ENCODE data around the gene PDE11A.

- TF ChIP-seq PPARA (CRISPR knock-in tag; IDR thresholded peaks at IDR 0.05; ENCODE audit: borderline replicate concordance): no peak
- TF ChIP-seq, protein P1, sequence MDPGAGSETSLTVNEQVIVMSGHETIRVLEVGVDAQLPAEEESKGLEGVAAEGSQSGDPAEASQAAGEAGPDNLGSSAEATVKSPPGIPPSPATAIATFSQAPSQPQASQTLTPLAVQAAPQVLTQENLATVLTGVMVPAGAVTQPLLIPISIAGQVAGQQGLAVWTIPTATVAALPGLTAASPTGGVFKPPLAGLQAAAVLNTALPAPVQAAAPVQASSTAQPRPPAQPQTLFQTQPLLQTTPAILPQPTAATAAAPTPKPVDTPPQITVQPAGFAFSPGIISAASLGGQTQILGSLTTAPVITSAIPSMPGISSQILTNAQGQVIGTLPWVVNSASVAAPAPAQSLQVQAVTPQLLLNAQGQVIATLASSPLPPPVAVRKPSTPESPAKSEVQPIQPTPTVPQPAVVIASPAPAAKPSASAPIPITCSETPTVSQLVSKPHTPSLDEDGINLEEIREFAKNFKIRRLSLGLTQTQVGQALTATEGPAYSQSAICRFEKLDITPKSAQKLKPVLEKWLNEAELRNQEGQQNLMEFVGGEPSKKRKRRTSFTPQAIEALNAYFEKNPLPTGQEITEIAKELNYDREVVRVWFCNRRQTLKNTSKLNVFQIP (CRISPR knock-in tag; IDR thresholded peaks at IDR 0.05; ENCODE audit: borderline replicate concordance, low read depth): no peak
- no peak for TF ChIP-seq ZFP3 (CRISPR knock-in tag; IDR thresholded peaks at IDR 0.05)
- no peak for TF ChIP-seq GLIS3 (CRISPR knock-in tag; IDR thresholded peaks at IDR 0.05)
- no peak for TF ChIP-seq ESRRG (CRISPR knock-in tag; IDR thresholded peaks at IDR 0.05)
- no peak for TF ChIP-seq TCF4 (CRISPR knock-in tag; IDR thresholded peaks at IDR 0.05; ENCODE audit: borderline replicate concordance)
- TF ChIP-seq, protein P2, sequence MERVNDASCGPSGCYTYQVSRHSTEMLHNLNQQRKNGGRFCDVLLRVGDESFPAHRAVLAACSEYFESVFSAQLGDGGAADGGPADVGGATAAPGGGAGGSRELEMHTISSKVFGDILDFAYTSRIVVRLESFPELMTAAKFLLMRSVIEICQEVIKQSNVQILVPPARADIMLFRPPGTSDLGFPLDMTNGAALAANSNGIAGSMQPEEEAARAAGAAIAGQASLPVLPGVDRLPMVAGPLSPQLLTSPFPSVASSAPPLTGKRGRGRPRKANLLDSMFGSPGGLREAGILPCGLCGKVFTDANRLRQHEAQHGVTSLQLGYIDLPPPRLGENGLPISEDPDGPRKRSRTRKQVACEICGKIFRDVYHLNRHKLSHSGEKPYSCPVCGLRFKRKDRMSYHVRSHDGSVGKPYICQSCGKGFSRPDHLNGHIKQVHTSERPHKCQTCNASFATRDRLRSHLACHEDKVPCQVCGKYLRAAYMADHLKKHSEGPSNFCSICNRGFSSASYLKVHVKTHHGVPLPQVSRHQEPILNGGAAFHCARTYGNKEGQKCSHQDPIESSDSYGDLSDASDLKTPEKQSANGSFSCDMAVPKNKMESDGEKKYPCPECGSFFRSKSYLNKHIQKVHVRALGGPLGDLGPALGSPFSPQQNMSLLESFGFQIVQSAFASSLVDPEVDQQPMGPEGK (CRISPR knock-in tag; IDR thresholded peaks at IDR 0.05; ENCODE audit: borderline replicate concordance): no peak
- no peak for TF ChIP-seq ZNF70 (CRISPR knock-in tag; IDR thresholded peaks at IDR 0.05)
- TF ChIP-seq ZFP30 (CRISPR knock-in tag; IDR thresholded peaks at IDR 0.05): no peak
- no peak for TF ChIP-seq ISL1 (CRISPR knock-in tag; IDR thresholded peaks at IDR 0.05)
- TF ChIP-seq ARNTL (CRISPR knock-in tag; IDR thresholded peaks at IDR 0.05; ENCODE audit: borderline replicate concordance, low read depth): no peak
- no peak for TF ChIP-seq ZC3H10 (CRISPR knock-in tag; IDR thresholded peaks at IDR 0.05)
- TF ChIP-seq ZNF565 (CRISPR knock-in tag; conservative IDR thresholded peaks at IDR 0.05; ENCODE audit: low read depth): no peak
- no peak for TF ChIP-seq TOX (CRISPR knock-in tag; IDR thresholded peaks at IDR 0.05; ENCODE audit: borderline replicate concordance)
Measured at GRCh38 chr2:177631680-177632079, 440.9 kb downstream of the PDE11A start.
